CD4-positive, alpha-beta T cell (primary cell): ENCODE results near the gene TCF12. TPM values are rescaled to one million over a fixed set of nuclear protein-coding genes. Genes with fewer than 3 reads are reported as not detected.

ENCODE experiments used
- ATAC-seq: fragments of 200-7000 bp; cut with Tn5 transposase; one replicate; pipeline ENCODE4 v1.10.0; 2022; ENCODE audit warnings: mild to moderate bottlenecking; ENCODE audit not compliant: poor library complexity
- CTCF ChIA-PET: fragments of 350-600 bp; sonication (Branson Sonifier 250); formaldehyde crosslinking; loops from one replicate; lab custom pipeline; 2021; ENCODE audit warnings: antibody characterized with exemption, inconsistent platforms; lab: Charles Lee
- POLR2A ChIA-PET: fragments of 350-600 bp; sonication (Branson Sonifier 250); formaldehyde crosslinking; loops from one replicate; lab custom pipeline; 2021; ENCODE audit warnings: antibody characterized with exemption, inconsistent platforms; lab: Charles Lee
- DNase-seq, 14 experiments: peaks; one replicate each; pipeline ENCODE4 v3.0.0-alpha.2; 2013 to 2020; ENCODE audit warnings: mixed read lengths in 2 of 14
- H3K27ac ChIP-seq, 2 donors: one replicate each; pipeline versions ENCODE4 v1.5.1 to v1.7.0; 2013; ENCODE audit warnings: low read length in 2 of 2, low read depth in 1 of 2, mild to moderate bottlenecking in 1 of 2
- H3K27me3 ChIP-seq, 2 experiments: 1 replicate in 1 of 2; 2 replicates in 1 of 2; pipeline versions ENCODE4 v1.6.1 to v1.7.0; 2013; ENCODE audit warnings: low read length in 2 of 2, control low read depth in 1 of 2, mild to moderate bottlenecking in 1 of 2, moderate library complexity in 1 of 2; ENCODE audit not compliant: insufficient read depth in 2 of 2, control insufficient read depth in 1 of 2
- H3K36me3 ChIP-seq: one replicate; pipeline ENCODE4 v1.6.1; 2013; ENCODE audit warnings: low read length, control low read depth; ENCODE audit not compliant: insufficient read depth
- H3K4me1 ChIP-seq: one replicate; pipeline ENCODE4 v1.6.1; 2013; ENCODE audit warnings: low read length, control low read depth; ENCODE audit not compliant: insufficient read depth
- H3K4me3 ChIP-seq: one replicate; pipeline ENCODE4 v1.5.1; 2013; ENCODE audit warnings: mild to moderate bottlenecking, low read length, moderate library complexity
- H3K9me3 ChIP-seq, 2 experiments: 1 replicate in 1 of 2; 2 replicates in 1 of 2; pipeline versions ENCODE4 v1.6.1 to v1.7.0; 2013; ENCODE audit warnings: low read length in 2 of 2, mild to moderate bottlenecking in 2 of 2, control low read depth in 1 of 2, moderate library complexity in 1 of 2; ENCODE audit not compliant: control insufficient read depth in 1 of 2, insufficient read depth in 1 of 2
- H3K27ac Mint-ChIP-seq: one replicate; pipeline ENCODE4 v1.8.0; 2020; ENCODE audit warnings: mixed read lengths
- H3K27me3 Mint-ChIP-seq: one replicate; pipeline ENCODE4 v1.8.0; 2021; ENCODE audit warnings: mixed read lengths
- H3K36me3 Mint-ChIP-seq: one replicate; pipeline ENCODE4 v1.8.0; 2021; ENCODE audit warnings: low read depth, mixed read lengths
- H3K4me1 Mint-ChIP-seq: one replicate; pipeline ENCODE4 v1.8.0; 2021; ENCODE audit warnings: low read depth, mixed read lengths
- H3K4me3 Mint-ChIP-seq: one replicate; pipeline ENCODE4 v1.8.0; 2020; ENCODE audit warnings: mild to moderate bottlenecking, mixed read lengths
- H3K9me3 Mint-ChIP-seq: one replicate; pipeline ENCODE4 v1.8.0; 2020; ENCODE audit warnings: mixed read lengths
- CTCF ChIP-seq: fragments of 200-600 bp; IDR thresholded peaks from one replicate; pipeline ENCODE4 v1.8.0; 2022; ENCODE audit warnings: antibody characterized with exemption, mild to moderate bottlenecking
- intact Hi-C, 2 experiments: fragments of 100-400 bp; cut with DNase I in 1 of 2; cut with micrococcal nuclease in 1 of 2; formaldehyde crosslinking; loops; one replicate each; pipeline versions ENCODE4 v1.15.1 to v1.9.0; 2023 to 2025; cut with DNase I, micrococcal nuclease
- total RNA-seq, 174 experiments: library from RNA in 2 of 174; stranded (reverse) in 2 of 174; gene quantifications; one replicate each; pipeline ENCODE4 v1.2.3 and lab custom pipeline; 2021 to 2026

Gene TCF12
- total RNA-seq, 2 experiments from 2014 or later: 54.0 TPM

DNA sequence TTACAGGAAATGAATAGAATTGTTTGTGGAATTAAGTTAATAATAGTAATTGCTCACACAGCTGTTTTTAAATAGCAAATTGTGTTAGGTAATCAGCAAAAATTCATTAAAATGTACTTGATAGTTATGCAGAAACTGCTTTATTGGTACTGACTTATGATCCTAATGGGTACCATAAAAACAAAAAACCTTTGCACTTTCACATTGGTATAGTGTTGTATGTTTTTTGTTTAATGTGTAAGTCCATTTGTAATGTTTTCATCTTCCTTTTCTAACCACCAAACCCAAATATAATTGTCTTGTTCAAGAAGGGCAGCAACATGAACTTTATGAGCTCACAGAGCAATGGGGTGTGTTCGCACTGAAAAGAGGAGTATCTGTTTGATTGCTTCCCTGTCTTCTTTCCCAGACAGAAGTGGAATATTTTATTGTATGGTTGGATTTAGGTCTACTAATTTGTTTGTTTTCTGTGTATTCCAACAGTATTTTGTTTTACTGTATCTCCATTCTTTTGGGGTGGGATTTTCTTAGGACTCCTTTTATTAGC is 135.8 kb downstream of the TCF12 start:
- DNase-seq (no peak), ATAC-seq (no peak)
- intact Hi-C loops: loop anchor here in 1 of 2 experiments (10.0 kb wide), 1 partner anchor 49 kb away; no protein-coding TSS in a partner anchor
- no peak for TF ChIP-seq CTCF
- no peak overlapping the region for H3K27ac Mint-ChIP-seq
- H3K27me3 ChIP-seq: no peaks in the 10 kb centered on the region
- H3K36me3 ChIP-seq: no peaks in the 10 kb centered on the region
- ChIA-PET CTCF (interaction anchor here (0.6 to 0.7 kb wide), 3 partner anchors 78 to 335 kb away, joined by 3 to 4 read pairs (median 3); no protein-coding TSS in a partner anchor), POLR2A (no interaction called here)
- H3K36me3 Mint-ChIP-seq: peaks cover 2% of the 10 kb centered on the region
- H3K27me3 Mint-ChIP-seq: no peaks in the 10 kb centered on the region
- H3K4me3 ChIP-seq: no peak overlapping the region
- H3K4me1 ChIP-seq: peaks cover 5% of the 10 kb centered on the region
- H3K4me3 Mint-ChIP-seq: no peak overlapping the region
- H3K9me3 ChIP-seq: peaks cover 0 to 4% of the 10 kb centered on the region in 2 experiments
- no peak overlapping the region for H3K27ac ChIP-seq
- peaks cover 82% of the 10 kb centered on the region for H3K4me1 Mint-ChIP-seq
- H3K9me3 Mint-ChIP-seq: no peaks in the 10 kb centered on the region

- H3K36me3 Mint-ChIP-seq: no peaks in the 10 kb centered on the region
- peaks cover 80% of the 10 kb centered on the region for H3K4me1 Mint-ChIP-seq
Measured at GRCh38 chr15:57056357-57056756, 137.9 kb downstream of the TCF12 start.

DNA sequence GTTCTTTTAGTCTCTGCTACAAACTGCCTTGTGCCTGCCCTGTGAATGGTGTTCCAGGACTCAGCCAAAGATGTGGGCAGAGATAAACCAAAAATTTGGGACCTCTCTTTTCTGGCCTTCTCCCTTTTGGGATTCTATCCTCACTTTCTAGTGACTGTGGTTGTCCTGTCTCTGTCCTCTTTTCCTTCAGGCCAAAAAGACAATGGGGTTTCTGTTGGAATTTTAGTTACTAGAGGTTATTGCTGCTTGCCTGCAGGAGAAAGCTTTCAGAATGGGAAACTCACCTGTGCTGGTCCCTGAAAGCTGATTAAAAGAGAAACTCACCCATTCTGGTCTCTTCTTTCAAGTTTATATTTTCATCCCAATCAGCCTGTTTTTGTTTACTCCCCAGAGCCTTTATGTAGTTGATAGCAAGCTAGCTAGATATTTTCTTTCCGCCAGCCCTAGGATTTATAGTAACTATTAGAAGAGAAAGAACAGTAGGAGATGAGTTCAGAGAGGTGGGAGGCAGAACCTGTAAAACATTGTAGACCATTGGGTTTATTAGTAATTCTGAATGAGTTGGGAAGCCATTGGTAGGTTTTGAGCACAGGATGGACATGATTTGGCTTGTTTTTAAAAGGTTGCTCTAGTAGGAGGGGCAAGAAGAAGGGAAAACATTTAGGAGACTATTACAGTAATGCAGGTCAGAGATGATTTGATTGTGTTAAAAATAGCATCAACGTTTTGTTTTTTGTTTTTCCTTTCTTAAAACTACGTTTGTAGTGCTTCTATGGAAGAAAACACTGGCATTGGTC is 138.9 kb downstream of the TCF12 start:
- peaks cover 4% of the 10 kb centered on the region for H3K36me3 Mint-ChIP-seq
- DNase-seq: no peak
- no peak overlapping the region for H3K27ac ChIP-seq
- intact Hi-C loops: loop anchor here in 1 of 2 experiments (10.0 kb wide), 1 partner anchor 53 kb away; no protein-coding TSS in a partner anchor
- H3K4me3 Mint-ChIP-seq: no peak overlapping the region
- no peak for ATAC-seq
- ChIA-PET CTCF (no interaction called here), POLR2A (no interaction called here)
- no peak overlapping the region for H3K4me3 ChIP-seq
- TF ChIP-seq CTCF: no peak
- H3K9me3 Mint-ChIP-seq: no peaks in the 10 kb centered on the region
- H3K27ac Mint-ChIP-seq: no peak overlapping the region
- peaks cover 0 to 4% of the 10 kb centered on the region in 2 experiments for H3K9me3 ChIP-seq
- H3K36me3 ChIP-seq: no peaks in the 10 kb centered on the region
- H3K27me3 ChIP-seq: no peaks in the 10 kb centered on the region
- peaks cover 5% of the 10 kb centered on the region for H3K4me1 ChIP-seq
- H3K4me1 Mint-ChIP-seq: peaks cover 71% of the 10 kb centered on the region
- H3K27me3 Mint-ChIP-seq: no peaks in the 10 kb centered on the region

More at GRCh38 chr15:57056357-57056756, 137.9 kb downstream of the TCF12 start:
- Histone ChIP-seq H3K4me1 (peaks cover 5% of the 10 kb centered on the region), H3K36me3 (no peaks in the 10 kb centered on the region), H3K9me3 (peaks cover 0 to 4% of the 10 kb centered on the region in 2 experiments), H3K27ac (no peak overlapping the region), H3K4me3 (no peak overlapping the region), H3K27me3 (no peaks in the 10 kb centered on the region)
- TF ChIP-seq CTCF: no peak
- no peak overlapping the region for H3K4me3 Mint-ChIP-seq
- CTCF ChIA-PET: no interaction called here
- POLR2A ChIA-PET: no interaction called here
- H3K27ac Mint-ChIP-seq: no peak overlapping the region
- no peaks in the 10 kb centered on the region for H3K9me3 Mint-ChIP-seq
- intact Hi-C loops: loop anchor here in 1 of 2 experiments (10.0 kb wide), 1 partner anchor 52 kb away; no protein-coding TSS in a partner anchor
- no peak for DNase-seq
- no peaks in the 10 kb centered on the region for H3K27me3 Mint-ChIP-seq
- ATAC-seq: no peak
